ENCODE data around the gene FRA10AC1. TPM values are rescaled to one million over a fixed set of nuclear protein-coding genes. Genes with fewer than 3 reads are reported as not detected.

The FRA10AC1 gene
- total and polyA plus RNA-seq, 2 of the 4 experiments (the other 2 are of a cell fraction) = 1.6 to 4.9 TPM

GRCh38 chr10:93672890-93673289 is 29.5 kb downstream of the FRA10AC1 start:
- Histone ChIP-seq H2BK20ac (ENCODE audit: low read depth, low read length) (no peak overlapping the region), H3K23ac (ENCODE audit: low read depth, low read length) (no peak overlapping the region), H3K4me3 (ENCODE audit: insufficient read depth, low read depth, low read length) (no peak overlapping the region), H3K79me1 (ENCODE audit: low read depth in 1 of 2, low read length in 2 of 2) (no peaks in the 10 kb centered on the region), H4K5ac (ENCODE audit: low read depth, low read length) (no peak overlapping the region), H3K56ac (ENCODE audit: extremely low read depth, insufficient read depth, low read length) (no peak overlapping the region), H3K14ac (replicated peaks; ENCODE audit: low read depth, low read length) (no peak overlapping the region), H3K18ac (ENCODE audit: low read depth, low read length) (no peak overlapping the region), H3K36me3 (ENCODE audit: control insufficient read depth, insufficient read depth, low read length) (peaks cover 12% of the 10 kb centered on the region), H2BK15ac (ENCODE audit: low read depth, low read length) (no peak overlapping the region), H2BK120ac (ENCODE audit: low read depth, low read length) (no peak overlapping the region), H3K4me2 (ENCODE audit: low read depth, low read length) (no peak overlapping the region), H2AK5ac (ENCODE audit: low read depth, low read length) (no peak overlapping the region), H3K4me1 (ENCODE audit: control insufficient read depth, insufficient read depth, low read length) (no peaks in the 10 kb centered on the region), H3K9ac (ENCODE audit: low read depth, low read length) (no peak overlapping the region), H3K9me1 (ENCODE audit: insufficient read depth, low read length) (no peaks in the 10 kb centered on the region), H2AFZ (replicated peaks; ENCODE audit: low read length, poor library complexity) (no peak overlapping the region), H4K91ac (ENCODE audit: insufficient read depth, low read depth, low read length) (no peak overlapping the region), H2BK5ac (ENCODE audit: low read depth, low read length, poor library complexity, severe bottlenecking) (no peak overlapping the region), H4K20me1 (ENCODE audit: insufficient read depth, low read length) (no peaks in the 10 kb centered on the region), H4K8ac (ENCODE audit: low read depth in 2 of 2, low read length in 2 of 2) (no peak overlapping the region), H2AK9ac (replicated peaks; ENCODE audit: low read depth, low read length, poor library complexity) (no peak overlapping the region), H3K27me3 (ENCODE audit: control insufficient read depth, insufficient read depth, low read length) (no peaks in the 10 kb centered on the region), H3K9me3 (ENCODE audit: control insufficient read depth, insufficient read depth, low read length) (no peaks in the 10 kb centered on the region), H3K27ac (ENCODE audit: insufficient read depth, low read length) (no peak overlapping the region), H3K4ac (ENCODE audit: low read depth, low read length) (no peak overlapping the region)
- BruUV-seq (replicated peaks) = no TSS peak
- POLR2A ChIA-PET (ENCODE audit: unreplicated experiment) = no interaction called here
- no peak for TF ChIP-seq NFE2L2 (IDR thresholded peaks at IDR 0.05; ENCODE audit: low read depth, low read length)
- TF ChIP-seq CTCF (conservative IDR thresholded peaks at IDR 0.05; ENCODE audit: low read depth, low read length) = no peak
- TF ChIP-seq POLR2A (IDR thresholded peaks at IDR 0.05; ENCODE audit: low read depth, low read length) = no peak
- no peak for TF ChIP-seq CHD1 (IDR thresholded peaks at IDR 0.05; ENCODE audit: low read depth, low read length)
- no peak for TF ChIP-seq RAD21 (IDR thresholded peaks at IDR 0.05; ENCODE audit: low read length)
- no peak for TF ChIP-seq USF2 (IDR thresholded peaks at IDR 0.05; ENCODE audit: low read depth, low read length)
- TF ChIP-seq MAZ (IDR thresholded peaks at IDR 0.05; ENCODE audit: borderline replicate concordance, low read depth, low read length) = no peak
- TF ChIP-seq MXI1 (IDR thresholded peaks at IDR 0.05; ENCODE audit: borderline replicate concordance, low read depth, low read length) = no peak
- no peak for TF ChIP-seq ELK1 (IDR thresholded peaks at IDR 0.05; ENCODE audit: borderline replicate concordance, low read depth, low read length)
- TF ChIP-seq CEBPB (IDR thresholded peaks at IDR 0.05; ENCODE audit: low read depth, low read length) = no peak
- no peak for TF ChIP-seq RCOR1 (IDR thresholded peaks at IDR 0.05; ENCODE audit: insufficient replicate concordance, low read length)
- TF ChIP-seq MAFK (IDR thresholded peaks at IDR 0.05; ENCODE audit: low read depth, low read length) = no peak
- TF ChIP-seq SMC3 (IDR thresholded peaks at IDR 0.05; ENCODE audit: low read depth, low read length) = no peak
- no peak for TF ChIP-seq FOS (IDR thresholded peaks at IDR 0.05; ENCODE audit: low read depth, low read length)
- no peak for TF ChIP-seq BHLHE40 (IDR thresholded peaks at IDR 0.05; ENCODE audit: low read depth, low read length)
- TF ChIP-seq RFX5 (IDR thresholded peaks at IDR 0.05; ENCODE audit: low read depth, low read length) = no peak
- in situ Hi-C loops (cut with MboI; ENCODE audit: low sequenced_read_pairs) (loop anchor here (10.0 kb wide), 1 partner anchor 118 kb away; no protein-coding TSS in a partner anchor), intact Hi-C loops (cut with micrococcal nuclease) (loop anchor here (2.0 kb wide), 1 partner anchor 16 kb away; no protein-coding TSS in a partner anchor), dilution Hi-C loops (cut with HindIII; ENCODE audit: low sequenced_read_pairs, unreplicated experiment) (no loop called here)
- DNase-seq = no peak
- CTCF ChIA-PET = interaction anchor here (1.0 kb wide), 1 partner anchor 14 kb away, joined by 3 read pairs; no protein-coding TSS in a partner anchor
- WGBS, 2 experiments (ENCODE audit: extremely low coverage in 2 of 2, insufficient read length in 1 of 2) = 86% methylated on average over 1 of the region's 2 CpGs; no CpG with 5 or more reads in 1 of the 2 experiments
- no peak for ATAC-seq (ENCODE audit: low read depth)
